IgD-negative memory B cell (primary cell): ENCODE measurements around the gene CST9. TPM values are rescaled to one million over a fixed set of nuclear protein-coding genes. Genes with fewer than 3 reads are reported as not detected.

Source experiments
- H3K27ac Mint-ChIP-seq, 3 donors: one replicate each; pipeline ENCODE4 v1.8.0; 2020 to 2022; ENCODE audit warnings: mild to moderate bottlenecking in 3 of 3, mixed read lengths in 3 of 3, moderate library complexity in 1 of 3
- H3K27me3 Mint-ChIP-seq: one replicate; pipeline ENCODE4 v1.8.0; 2021; ENCODE audit warnings: mixed read lengths
- H3K36me3 Mint-ChIP-seq: one replicate; pipeline ENCODE4 v1.8.0; 2020; ENCODE audit warnings: mild to moderate bottlenecking, mixed read lengths
- H3K4me1 Mint-ChIP-seq, 3 donors: one replicate each; pipeline ENCODE4 v1.8.0; 2020 to 2022; ENCODE audit warnings: mixed read lengths in 3 of 3, mild to moderate bottlenecking in 1 of 3
- H3K4me3 Mint-ChIP-seq, 4 donors: one replicate each; pipeline ENCODE4 v1.8.0; 2020 to 2022; ENCODE audit warnings: mild to moderate bottlenecking in 4 of 4, mixed read lengths in 4 of 4, moderate library complexity in 3 of 4
- H3K9me3 Mint-ChIP-seq, 3 donors: one replicate each; pipeline ENCODE4 v1.8.0; 2020 to 2021; ENCODE audit warnings: mixed read lengths in 3 of 3, mild to moderate bottlenecking in 1 of 3
- polyA plus RNA-seq: library from polyadenylated mRNA; unstranded; fragments of 300-500 nt; fragmentation: Illumina TruSeq; gene quantifications from one replicate; pipeline ENCODE4 v1.2.3, GENCODE V29; 2021

The CST9 gene
- polyA plus RNA-seq, 1 donor from 2014 or later: not detected

DNA sequence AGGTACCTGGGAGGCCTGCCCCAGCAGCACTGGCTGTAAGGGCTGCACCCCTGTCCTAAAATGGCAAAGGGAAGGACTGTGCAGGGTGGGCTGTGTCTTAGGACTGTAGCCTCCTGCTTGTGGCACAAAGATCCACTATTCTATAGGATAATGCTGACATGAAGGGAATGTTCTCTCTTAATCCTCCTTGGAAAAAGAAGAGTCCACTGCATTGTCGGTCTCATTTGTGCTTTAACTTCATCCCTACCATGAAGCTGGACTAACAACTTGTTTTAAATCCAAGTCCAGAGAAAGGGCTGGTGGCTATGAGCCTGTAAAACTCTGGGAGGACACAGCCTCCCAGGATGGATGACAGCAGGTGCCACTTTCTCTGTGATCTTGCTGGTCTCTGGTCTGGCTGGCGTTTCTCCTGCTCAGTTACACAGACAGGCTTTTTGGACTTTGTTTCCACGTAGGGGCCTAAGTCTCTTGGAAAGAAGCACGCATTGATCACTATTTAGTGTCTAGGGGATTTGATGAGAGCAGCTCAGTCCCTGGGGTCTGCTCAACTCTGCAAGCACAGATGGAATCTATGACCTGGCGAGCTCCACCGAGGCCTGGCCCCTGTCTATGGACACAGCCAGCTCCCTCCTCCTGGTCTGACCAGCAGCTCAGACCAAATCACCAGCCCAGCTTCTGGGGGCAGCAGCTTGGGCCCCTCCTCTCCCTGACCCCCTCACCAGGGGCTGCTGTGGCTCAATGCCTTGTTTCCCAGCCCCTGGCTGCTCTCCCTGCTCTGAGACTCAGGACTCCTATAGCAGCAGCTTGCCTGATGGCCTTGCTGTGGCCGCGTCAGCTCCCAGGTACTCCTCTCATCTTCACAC lies 27.2 kb upstream of the CST9 start:
- H3K27me3 Mint-ChIP-seq: peaks cover 19% of the 10 kb centered on the region
- H3K4me3 Mint-ChIP-seq: no peak overlapping the region
- H3K4me1 Mint-ChIP-seq: peaks cover 2 to 6% (median 5%) of the 10 kb centered on the region in 3 donors
- no peaks in the 10 kb centered on the region for H3K36me3 Mint-ChIP-seq
- no peak overlapping the region for H3K27ac Mint-ChIP-seq
- peaks cover 0 to under 1% (median 0%) of the 10 kb centered on the region in 3 donors for H3K9me3 Mint-ChIP-seq

- H3K4me3 Mint-ChIP-seq: no peak overlapping the region
- H3K9me3 Mint-ChIP-seq: peaks cover 0 to 2% (median 0%) of the 10 kb centered on the region in 3 donors
- peaks cover 18% of the 10 kb centered on the region for H3K27me3 Mint-ChIP-seq
- H3K4me1 Mint-ChIP-seq: peaks cover 2 to 6% (median 5%) of the 10 kb centered on the region in 3 donors
- no peak overlapping the region for H3K27ac Mint-ChIP-seq
- no peaks in the 10 kb centered on the region for H3K36me3 Mint-ChIP-seq
These were observed 26.4 kb upstream of the CST9 start for GRCh38 chr20:23631981-23632710.

- Mint-ChIP-seq H3K36me3 (no peaks in the 10 kb centered on the region), H3K9me3 (peaks cover 0 to 2% (median 0%) of the 10 kb centered on the region in 3 donors), H3K27ac (no peak overlapping the region), H3K4me1 (no peaks in the 10 kb centered on the region), H3K27me3 (peaks cover 10% of the 10 kb centered on the region), H3K4me3 (no peak overlapping the region)
These were observed 25.6 kb upstream of the CST9 start for GRCh38 chr20:23631226-23631822.

- Mint-ChIP-seq H3K27ac (no peak overlapping the region), H3K4me3 (no peak overlapping the region), H3K36me3 (no peaks in the 10 kb centered on the region), H3K4me1 (no peaks in the 10 kb centered on the region), H3K27me3 (peaks cover 5% of the 10 kb centered on the region), H3K9me3 (peaks cover 0 to 2% (median 0%) of the 10 kb centered on the region in 3 donors)
These were observed 24.7 kb upstream of the CST9 start for GRCh38 chr20:23630392-23630849.

DNA sequence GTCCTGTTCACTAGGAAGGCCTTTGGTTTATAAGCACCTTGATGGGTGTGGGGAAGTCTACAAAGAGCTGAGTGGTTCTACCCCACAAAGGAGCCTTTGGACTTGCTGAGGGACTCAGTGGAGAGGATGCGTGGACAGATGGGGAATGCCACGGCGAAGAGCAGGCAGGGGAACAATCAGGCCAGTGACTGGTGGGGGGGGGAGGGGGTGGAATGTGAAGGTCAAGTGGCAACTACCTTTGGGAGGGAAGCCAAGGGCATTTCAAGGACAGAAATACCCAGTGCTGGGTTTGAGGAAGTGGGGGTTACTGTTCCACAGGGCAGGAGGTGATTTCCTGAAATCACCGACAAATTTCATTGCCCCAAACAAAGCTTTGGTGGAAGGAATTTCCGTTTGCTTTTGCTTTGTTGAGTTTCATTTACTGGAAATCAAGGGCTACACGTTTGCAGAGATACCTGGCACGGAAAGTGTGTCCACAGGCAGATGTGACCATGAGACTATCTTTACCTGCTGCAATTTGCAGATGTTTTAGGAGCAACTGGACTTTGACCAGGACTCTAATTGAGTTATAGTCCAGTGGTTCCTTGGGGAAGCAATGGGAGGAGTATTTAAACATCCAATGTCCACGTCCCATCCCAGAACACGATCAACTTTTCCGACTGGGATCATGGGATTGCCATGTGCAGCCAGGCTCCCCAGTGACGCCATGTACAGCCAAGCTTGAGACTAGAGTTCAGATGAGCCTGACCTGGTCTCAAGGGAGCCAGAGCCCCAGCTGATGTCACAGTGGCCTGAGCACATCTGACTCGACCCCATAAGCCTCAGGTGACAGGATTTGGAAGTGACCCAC lies 24.1 kb upstream of the CST9 start:
- H3K4me1 Mint-ChIP-seq: no peaks in the 10 kb centered on the region
- peaks cover 5% of the 10 kb centered on the region for H3K27me3 Mint-ChIP-seq
- peak overlapping the region in 1 of 3 donors; percentile 57 for H3K27ac Mint-ChIP-seq
- no peak overlapping the region for H3K4me3 Mint-ChIP-seq
- H3K36me3 Mint-ChIP-seq: no peaks in the 10 kb centered on the region
- H3K9me3 Mint-ChIP-seq: peaks cover 0 to 2% (median 0%) of the 10 kb centered on the region in 3 donors

DNA sequence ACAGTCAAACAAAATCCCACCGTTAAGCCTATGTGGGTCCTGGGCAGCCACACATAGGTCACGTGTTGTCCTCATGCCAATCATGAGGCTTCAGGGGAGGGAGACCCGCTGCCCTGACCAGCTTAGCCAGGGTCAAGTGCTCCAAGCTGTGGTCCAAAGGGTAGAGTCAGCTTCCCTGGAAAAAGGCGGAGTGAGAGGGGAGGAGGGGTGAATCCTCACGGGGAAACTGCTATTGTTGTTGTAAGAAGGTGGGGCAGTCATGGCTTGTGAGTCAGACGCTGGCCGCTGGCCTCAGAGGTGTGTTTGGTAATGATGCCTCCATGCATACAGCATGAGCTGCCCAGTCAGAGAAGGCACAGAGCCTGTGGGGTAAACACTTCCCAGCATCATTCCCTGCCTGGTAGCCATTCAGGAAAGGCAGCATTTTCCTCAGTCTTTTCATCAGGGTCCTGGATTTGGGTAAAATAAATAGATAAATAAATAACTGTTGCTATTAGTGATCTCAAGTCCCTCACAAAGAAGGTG lies 23.4 kb upstream of the CST9 start:
- Mint-ChIP-seq H3K4me1 (no peaks in the 10 kb centered on the region), H3K27me3 (peaks cover 8% of the 10 kb centered on the region)

GRCh38 chr20:23628402-23629016 lies 22.8 kb upstream of the CST9 start:
- peaks cover 0 to 2% (median 0%) of the 10 kb centered on the region in 3 donors for H3K9me3 Mint-ChIP-seq

More for the DNA sequence above, 23.4 kb upstream of the CST9 start:
- no peak overlapping the region for H3K4me3 Mint-ChIP-seq
- H3K27ac Mint-ChIP-seq: no peak overlapping the region
- no peaks in the 10 kb centered on the region for H3K36me3 Mint-ChIP-seq
- H3K9me3 Mint-ChIP-seq: peaks cover 0 to 2% (median 0%) of the 10 kb centered on the region in 3 donors

GRCh38 chr20:23627501-23627900 lies 21.8 kb upstream of the CST9 start:
- H3K9me3 Mint-ChIP-seq: peaks cover 0 to 2% (median 0%) of the 10 kb centered on the region in 3 donors
- H3K4me3 Mint-ChIP-seq: no peak overlapping the region
- peaks cover 0 to 2% (median 0%) of the 10 kb centered on the region in 3 donors for H3K4me1 Mint-ChIP-seq
- H3K27ac Mint-ChIP-seq: no peak overlapping the region
- no peaks in the 10 kb centered on the region for H3K36me3 Mint-ChIP-seq
- H3K27me3 Mint-ChIP-seq: peaks cover 10% of the 10 kb centered on the region

More at GRCh38 chr20:23628402-23629016, 22.8 kb upstream of the CST9 start:
- no peak overlapping the region for H3K4me3 Mint-ChIP-seq
- peaks cover 8% of the 10 kb centered on the region for H3K27me3 Mint-ChIP-seq
- H3K36me3 Mint-ChIP-seq: no peaks in the 10 kb centered on the region
- no peaks in the 10 kb centered on the region for H3K4me1 Mint-ChIP-seq
- H3K27ac Mint-ChIP-seq: no peak overlapping the region

DNA sequence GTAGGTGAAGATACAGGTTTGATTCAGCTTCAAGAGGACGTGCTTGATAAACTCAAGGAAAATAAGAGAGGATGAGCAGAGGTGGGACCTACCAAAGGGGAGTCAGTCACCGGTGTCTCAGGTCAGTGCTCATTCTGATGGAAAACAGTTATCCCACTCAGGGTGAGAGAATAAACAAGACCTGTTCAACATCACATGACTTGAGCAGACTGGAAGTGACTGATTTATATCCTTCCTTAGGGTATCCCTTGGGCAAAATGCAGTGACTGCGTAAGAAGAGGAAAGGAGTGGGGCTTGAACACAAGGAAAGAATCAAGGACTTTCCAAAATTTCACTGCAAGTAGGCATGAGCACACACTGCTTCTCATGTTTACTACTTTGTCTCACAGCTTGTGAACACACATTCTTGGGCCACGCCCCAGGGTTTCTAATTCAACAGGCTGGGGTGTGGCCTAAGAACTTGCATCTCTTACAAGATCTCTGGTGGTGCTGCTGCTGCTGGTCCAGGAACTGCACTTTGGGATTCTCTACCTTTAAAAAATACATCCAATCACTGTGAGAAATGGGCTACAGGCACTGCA lies 20.4 kb upstream of the CST9 start:
- Mint-ChIP-seq H3K4me3 (no peak overlapping the region), H3K27me3 (peaks cover 12% of the 10 kb centered on the region), H3K36me3 (no peaks in the 10 kb centered on the region), H3K9me3 (peaks cover 0 to 2% (median 0%) of the 10 kb centered on the region in 3 donors), H3K4me1 (peaks cover 0 to 2% (median 0%) of the 10 kb centered on the region in 3 donors), H3K27ac (no peak overlapping the region)

DNA sequence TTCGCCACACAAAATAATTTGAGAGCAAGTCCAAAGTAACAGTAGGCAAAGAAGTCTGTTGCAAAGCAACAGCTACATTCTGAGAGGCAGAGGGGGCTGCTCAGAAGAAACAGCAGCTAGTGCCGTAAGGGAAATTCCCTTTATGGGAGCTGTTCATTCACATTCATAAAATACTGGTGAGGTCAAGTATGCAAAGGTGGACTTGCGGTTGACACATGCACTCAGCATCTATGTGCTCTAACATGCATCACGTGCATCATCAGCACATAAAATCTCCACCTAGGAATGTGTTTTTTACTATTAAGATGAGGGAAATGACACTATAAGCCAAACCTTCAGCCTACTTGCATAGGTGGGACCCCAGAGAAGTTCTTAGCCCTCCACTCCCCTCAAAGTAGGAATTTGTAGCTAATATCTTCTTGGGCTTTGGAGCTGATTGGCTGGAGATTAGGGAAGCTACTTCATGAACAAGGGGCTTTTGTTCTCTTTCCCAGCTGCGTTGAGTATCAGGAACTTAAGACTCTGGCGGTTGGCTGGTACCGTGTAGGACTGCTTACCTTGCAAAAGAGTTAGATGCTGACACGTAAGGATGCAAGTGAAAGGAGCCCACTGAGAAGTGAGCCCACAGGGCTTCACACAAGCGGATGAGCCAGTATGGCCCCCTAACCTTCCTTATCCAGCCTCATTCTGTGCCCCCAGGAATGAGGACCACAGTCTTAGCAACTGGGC lies 19.7 kb upstream of the CST9 start:
- Mint-ChIP-seq H3K4me1 (peaks cover 0 to 2% (median 0%) of the 10 kb centered on the region in 3 donors), H3K27ac (no peak overlapping the region), H3K4me3 (no peak overlapping the region), H3K9me3 (peaks cover 0 to 2% (median 0%) of the 10 kb centered on the region in 3 donors), H3K36me3 (no peaks in the 10 kb centered on the region), H3K27me3 (peaks cover 11% of the 10 kb centered on the region)

DNA sequence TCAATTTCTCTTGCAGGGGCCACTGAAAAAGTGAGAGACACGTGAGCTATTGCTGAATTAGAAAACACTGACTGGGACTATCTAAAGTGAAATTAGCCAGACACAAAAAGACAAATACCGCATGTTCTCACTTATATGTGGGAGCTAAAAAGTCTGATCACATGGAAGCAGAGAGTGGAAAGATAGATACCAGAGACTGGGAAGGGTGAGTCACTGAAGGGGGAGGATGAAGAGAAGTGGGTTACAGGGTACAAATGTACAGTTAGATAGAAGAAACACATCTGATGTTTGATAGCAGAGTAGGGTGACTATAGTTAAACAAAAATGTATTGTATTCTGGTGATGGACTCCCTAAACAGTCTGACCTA lies 18.6 kb upstream of the CST9 start:
- no peaks in the 10 kb centered on the region for H3K36me3 Mint-ChIP-seq
- H3K4me1 Mint-ChIP-seq: peaks cover 0 to 2% (median 0%) of the 10 kb centered on the region in 3 donors
- H3K9me3 Mint-ChIP-seq: peaks cover 0 to 2% (median 0%) of the 10 kb centered on the region in 3 donors
- peaks cover 14% of the 10 kb centered on the region for H3K27me3 Mint-ChIP-seq
- H3K27ac Mint-ChIP-seq: no peak overlapping the region
- H3K4me3 Mint-ChIP-seq: no peak overlapping the region

DNA sequence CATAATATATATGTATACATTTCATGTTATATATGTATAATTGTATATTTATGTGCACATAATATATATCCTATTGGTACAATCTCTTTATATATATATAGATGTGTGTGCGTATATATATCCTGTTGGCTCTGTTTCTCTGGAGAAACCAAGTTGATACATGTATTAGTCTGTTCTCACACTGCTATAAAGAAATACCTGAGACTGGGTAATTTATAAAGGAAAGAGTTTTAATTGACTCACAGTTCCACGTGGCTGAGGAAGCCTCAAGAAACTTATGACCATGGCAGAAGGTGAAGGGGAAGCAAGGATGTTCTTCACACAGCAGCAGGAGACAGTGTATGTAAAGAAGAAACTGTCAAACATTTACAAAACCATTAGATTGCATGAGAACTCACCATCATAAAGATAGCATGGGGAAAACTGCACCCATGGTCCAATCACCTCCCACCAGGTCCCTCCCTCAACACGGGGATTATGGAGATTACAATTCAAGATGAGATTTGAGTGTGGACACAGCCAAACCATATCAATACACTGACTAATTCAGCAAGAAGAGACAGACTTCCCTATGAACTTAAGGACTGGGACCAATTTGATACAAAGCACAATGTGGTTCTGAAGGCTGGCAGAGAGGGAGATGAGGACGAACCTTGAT lies 18.1 kb upstream of the CST9 start:
- Mint-ChIP-seq H3K4me3 (no peak overlapping the region), H3K4me1 (peaks cover 0 to 2% (median 0%) of the 10 kb centered on the region in 3 donors), H3K9me3 (peaks cover 0 to 3% (median 0%) of the 10 kb centered on the region in 3 donors), H3K27ac (no peak overlapping the region), H3K36me3 (no peaks in the 10 kb centered on the region), H3K27me3 (peaks cover 14% of the 10 kb centered on the region)
